ENCODE measurements around the gene SH3PXD2A.

DNA sequence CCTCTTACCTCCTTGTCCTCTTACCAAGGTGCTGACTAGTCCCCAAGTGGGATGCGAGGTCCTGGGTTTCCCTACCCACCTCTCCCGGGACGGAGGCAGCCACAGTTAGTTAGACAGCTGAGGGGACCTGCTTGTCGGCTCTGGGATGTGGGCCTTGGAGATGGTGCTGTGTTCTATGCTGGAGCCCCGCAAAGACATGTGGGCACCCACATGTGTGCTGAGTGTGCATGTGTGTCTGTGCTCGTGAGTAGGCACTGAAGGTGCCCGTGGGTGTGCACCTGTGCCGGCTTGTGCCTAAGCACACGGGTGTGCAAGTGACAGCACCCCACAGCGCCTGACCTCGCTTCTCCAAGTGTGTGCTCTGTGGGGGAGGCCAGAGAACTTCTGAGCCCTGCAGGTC is 299.7 kb downstream of the SH3PXD2A start:
- TF ChIP-seq, protein P1, sequence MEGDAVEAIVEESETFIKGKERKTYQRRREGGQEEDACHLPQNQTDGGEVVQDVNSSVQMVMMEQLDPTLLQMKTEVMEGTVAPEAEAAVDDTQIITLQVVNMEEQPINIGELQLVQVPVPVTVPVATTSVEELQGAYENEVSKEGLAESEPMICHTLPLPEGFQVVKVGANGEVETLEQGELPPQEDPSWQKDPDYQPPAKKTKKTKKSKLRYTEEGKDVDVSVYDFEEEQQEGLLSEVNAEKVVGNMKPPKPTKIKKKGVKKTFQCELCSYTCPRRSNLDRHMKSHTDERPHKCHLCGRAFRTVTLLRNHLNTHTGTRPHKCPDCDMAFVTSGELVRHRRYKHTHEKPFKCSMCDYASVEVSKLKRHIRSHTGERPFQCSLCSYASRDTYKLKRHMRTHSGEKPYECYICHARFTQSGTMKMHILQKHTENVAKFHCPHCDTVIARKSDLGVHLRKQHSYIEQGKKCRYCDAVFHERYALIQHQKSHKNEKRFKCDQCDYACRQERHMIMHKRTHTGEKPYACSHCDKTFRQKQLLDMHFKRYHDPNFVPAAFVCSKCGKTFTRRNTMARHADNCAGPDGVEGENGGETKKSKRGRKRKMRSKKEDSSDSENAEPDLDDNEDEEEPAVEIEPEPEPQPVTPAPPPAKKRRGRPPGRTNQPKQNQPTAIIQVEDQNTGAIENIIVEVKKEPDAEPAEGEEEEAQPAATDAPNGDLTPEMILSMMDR (IDR thresholded peaks at IDR 0.05): no peak
- TF ChIP-seq POLR2A (IDR thresholded peaks at IDR 0.05): no peak

Data from adrenal gland (tissue), 5 donors.